Liver (tissue), 9 donors: ENCODE measurements around the gene ITGA6. TPM values are rescaled to one million over a fixed set of nuclear protein-coding genes. Genes with fewer than 3 reads are reported as not detected.

ENCODE experiments used
- DNase-seq: peaks from one replicate; pipeline ENCODE4 v3.0.0-alpha.2; 2017; ENCODE audit warnings: low spot score
- H3K27ac ChIP-seq, 2 donors: one replicate each; pipeline ENCODE4 v1.7.0; 2013; ENCODE audit warnings: inconsistent platforms in 2 of 2, low read length in 2 of 2, control low read depth in 1 of 2, low read depth in 1 of 2, mild to moderate bottlenecking in 1 of 2
- H3K27me3 ChIP-seq, 4 donors: one replicate each; pipeline versions ENCODE4 v1.6.1 to v1.7.0; 2013; ENCODE audit warnings: low read length in 3 of 4, inconsistent platforms in 1 of 4, mild to moderate bottlenecking in 1 of 4, moderate library complexity in 1 of 4; ENCODE audit not compliant: control insufficient read depth in 4 of 4, insufficient read depth in 4 of 4
- H3K36me3 ChIP-seq, 4 donors: one replicate each; pipeline versions ENCODE4 v1.6.1 to v1.7.0; 2013; ENCODE audit warnings: low read length in 3 of 4, mild to moderate bottlenecking in 3 of 4, low read depth in 1 of 4, moderate library complexity in 1 of 4; ENCODE audit not compliant: control insufficient read depth in 4 of 4, insufficient read depth in 3 of 4
- H3K4me1 ChIP-seq, 4 donors: one replicate each; pipeline versions ENCODE4 v1.6.1 to v1.7.0; 2013; ENCODE audit warnings: low read length in 3 of 4, mild to moderate bottlenecking in 3 of 4, moderate library complexity in 1 of 4; ENCODE audit not compliant: control insufficient read depth in 4 of 4, insufficient read depth in 4 of 4
- H3K4me3 ChIP-seq, 3 donors: one replicate each; pipeline versions ENCODE4 v1.6.1 to v1.7.0; 2013; ENCODE audit warnings: low read length in 3 of 3, control low read depth in 1 of 3, low read depth in 1 of 3, mild to moderate bottlenecking in 1 of 3
- H3K9ac ChIP-seq, 2 donors: one replicate each; pipeline ENCODE4 v1.7.0; 2013; ENCODE audit warnings: low read length in 2 of 2, mild to moderate bottlenecking in 2 of 2, moderate library complexity in 2 of 2, control low read depth in 1 of 2, low read depth in 1 of 2
- H3K9me3 ChIP-seq, 4 donors: one replicate each; pipeline versions ENCODE4 v1.6.1 to v1.7.0; 2013; ENCODE audit warnings: low read length in 3 of 4; ENCODE audit not compliant: control insufficient read depth in 4 of 4
- EGR1 ChIP-seq, 2 donors: IDR thresholded peaks; 2 replicates each; pipeline ENCODE4 v1.6.1; 2016 to 2018; ENCODE audit warnings: antibody characterized with exemption in 2 of 2, low read depth in 2 of 2
- FOXA1 ChIP-seq: IDR thresholded peaks from 2 replicates; pipeline ENCODE4 v1.6.1; 2016; ENCODE audit warnings: antibody characterized with exemption
- FOXA2 ChIP-seq: IDR thresholded peaks from 2 replicates; pipeline ENCODE4 v1.6.1; 2016; ENCODE audit warnings: antibody characterized with exemption
- GABPA ChIP-seq, 2 donors: IDR thresholded peaks in 1 of 2; conservative IDR thresholded peaks in 1 of 2; 2 replicates each; pipeline ENCODE4 v1.6.1; 2016; ENCODE audit warnings: antibody characterized with exemption in 2 of 2, mild to moderate bottlenecking in 1 of 2, moderate library complexity in 1 of 2
- HNF4A ChIP-seq, 2 donors: conservative IDR thresholded peaks; 2 replicates each; pipeline ENCODE4 v1.6.1; 2016; ENCODE audit warnings: antibody characterized with exemption in 2 of 2, mild to moderate bottlenecking in 2 of 2
- HNF4G ChIP-seq: IDR thresholded peaks from 2 replicates; pipeline ENCODE4 v1.6.1; 2016; ENCODE audit warnings: antibody characterized with exemption
- JUND ChIP-seq, 2 donors: IDR thresholded peaks; 2 replicates each; pipeline ENCODE4 v1.6.1; 2016; ENCODE audit warnings: antibody characterized with exemption in 2 of 2
- NR2F2 ChIP-seq: IDR thresholded peaks from 2 replicates; pipeline ENCODE4 v1.6.1; 2016; ENCODE audit warnings: antibody characterized with exemption
- RAD21 ChIP-seq, 2 donors: IDR thresholded peaks; 2 replicates each; pipeline ENCODE4 v1.6.1; 2016; ENCODE audit warnings: antibody characterized with exemption in 2 of 2, mild to moderate bottlenecking in 2 of 2
- RXRA ChIP-seq, 2 donors: IDR thresholded peaks; 2 replicates each; pipeline ENCODE4 v1.6.1; 2017 to 2018; ENCODE audit warnings: antibody characterized with exemption in 2 of 2, mild to moderate bottlenecking in 1 of 2
- SP1 ChIP-seq: IDR thresholded peaks from 2 replicates; pipeline ENCODE4 v1.6.1; 2018; ENCODE audit warnings: antibody characterized with exemption, mild to moderate bottlenecking
- TAF1 ChIP-seq: conservative IDR thresholded peaks from 2 replicates; pipeline ENCODE4 v1.6.1; 2016; ENCODE audit warnings: antibody characterized with exemption, mild to moderate bottlenecking
- YY1 ChIP-seq: IDR thresholded peaks from 2 replicates; pipeline ENCODE4 v1.6.1; 2016; ENCODE audit warnings: antibody characterized with exemption, mild to moderate bottlenecking
- WGBS: extraction: QIAGEN DNeasy Blood & Tissue Kit; methylation state at CpG from one replicate; pipeline ENCODE4 v1.1.7; 2013; 5-methylcytosine and 5-hydroxymethylcytosine counted together
- polyA plus RNA-seq, 2 donors: library from polyadenylated mRNA; stranded (reverse) in 1 of 2; unstranded in 1 of 2; fragments of 200-250 nt in 1 of 2; fragments of >200 nt in 1 of 2; fragmentation: Nextera tagmentation in 1 of 2; extraction: Ambion mirVana in 1 of 2; gene quantifications; one replicate each; pipeline versions ENCODE4 v1.2.1 to v1.2.3, GENCODE V29; 2013 to 2015
- total RNA-seq, 2 donors: library from RNA; depleted of rRNA; stranded (reverse); fragments of >200 nt; gene quantifications; one replicate each; pipeline ENCODE4 v1.2.3, GENCODE V29; 2014
- TF ChIP-seq, protein P1 (sequence below): IDR thresholded peaks from 2 replicates; pipeline ENCODE4 v1.6.1; 2016; ENCODE audit warnings: antibody characterized with exemption
- TF ChIP-seq, protein P2 (sequence below): IDR thresholded peaks from 2 replicates; pipeline ENCODE4 v1.6.1; 2016; ENCODE audit warnings: antibody characterized with exemption
- TF ChIP-seq, protein P3 (sequence below): IDR thresholded peaks from 2 replicates; pipeline ENCODE4 v1.6.1; 2016; ENCODE audit warnings: antibody characterized with exemption
- TF ChIP-seq, protein P4 (sequence below): IDR thresholded peaks from 2 replicates; pipeline ENCODE4 v1.6.1; 2016; ENCODE audit warnings: antibody characterized with exemption, mild to moderate bottlenecking
- TF ChIP-seq, protein P5 (sequence below): fragments of 150-350 bp; IDR thresholded peaks from 2 replicates; pipeline ENCODE4 v1.5.1; 2017; ENCODE audit warnings: improper control_type of control experiment, low read depth, low read length; ENCODE audit not compliant: missing input control
- donor health status: healthy.
- donor health status: healthy.
- donor health status: healthy.
- donor health status: healthy.
- donor health status: healthy.

The ITGA6 gene
- total and polyA plus RNA-seq, 4 donors = 5.8 to 21.6 (median 11.4) TPM

DNA sequence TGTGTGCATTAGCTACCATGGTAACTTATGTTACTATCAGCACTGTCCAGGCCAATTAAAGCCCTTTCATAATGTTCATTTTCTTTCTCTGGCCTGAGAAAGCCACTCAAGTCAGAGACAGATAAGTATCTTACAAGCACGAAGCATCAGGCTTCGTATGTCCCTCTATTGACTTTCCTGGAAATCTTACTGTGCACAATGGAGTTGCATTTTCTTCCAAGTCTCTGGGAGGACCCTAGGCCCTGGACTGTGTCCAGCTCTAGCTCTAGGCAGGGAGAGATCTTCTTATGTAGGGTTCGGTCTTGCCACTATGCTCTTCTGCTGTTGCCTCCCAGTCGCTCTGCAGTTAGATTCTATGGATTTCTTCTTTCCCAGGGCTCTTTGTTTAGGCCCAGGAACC lies 40.0 kb upstream of the ITGA6 start:
- TF ChIP-seq TAF1 = no peak
- no peak for TF ChIP-seq JUND (IDR thresholded peaks at IDR 0.05)
- no peak for TF ChIP-seq HNF4G
- no peak for TF ChIP-seq NR2F2
- TF ChIP-seq, protein P1, sequence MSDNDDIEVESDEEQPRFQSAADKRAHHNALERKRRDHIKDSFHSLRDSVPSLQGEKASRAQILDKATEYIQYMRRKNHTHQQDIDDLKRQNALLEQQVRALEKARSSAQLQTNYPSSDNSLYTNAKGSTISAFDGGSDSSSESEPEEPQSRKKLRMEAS = no peak
- TF ChIP-seq, protein P2, sequence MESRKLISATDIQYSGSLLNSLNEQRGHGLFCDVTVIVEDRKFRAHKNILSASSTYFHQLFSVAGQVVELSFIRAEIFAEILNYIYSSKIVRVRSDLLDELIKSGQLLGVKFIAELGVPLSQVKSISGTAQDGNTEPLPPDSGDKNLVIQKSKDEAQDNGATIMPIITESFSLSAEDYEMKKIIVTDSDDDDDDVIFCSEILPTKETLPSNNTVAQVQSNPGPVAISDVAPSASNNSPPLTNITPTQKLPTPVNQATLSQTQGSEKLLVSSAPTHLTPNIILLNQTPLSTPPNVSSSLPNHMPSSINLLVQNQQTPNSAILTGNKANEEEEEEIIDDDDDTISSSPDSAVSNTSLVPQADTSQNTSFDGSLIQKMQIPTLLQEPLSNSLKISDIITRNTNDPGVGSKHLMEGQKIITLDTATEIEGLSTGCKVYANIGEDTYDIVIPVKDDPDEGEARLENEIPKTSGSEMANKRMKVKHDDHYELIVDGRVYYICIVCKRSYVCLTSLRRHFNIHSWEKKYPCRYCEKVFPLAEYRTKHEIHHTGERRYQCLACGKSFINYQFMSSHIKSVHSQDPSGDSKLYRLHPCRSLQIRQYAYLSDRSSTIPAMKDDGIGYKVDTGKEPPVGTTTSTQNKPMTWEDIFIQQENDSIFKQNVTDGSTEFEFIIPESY = no peak
- TF ChIP-seq GABPA (IDR thresholded peaks at IDR 0.05 in 1 of 2, conservative IDR thresholded peaks at IDR 0.05 in 1 of 2) = no peak
- TF ChIP-seq, protein P3, sequence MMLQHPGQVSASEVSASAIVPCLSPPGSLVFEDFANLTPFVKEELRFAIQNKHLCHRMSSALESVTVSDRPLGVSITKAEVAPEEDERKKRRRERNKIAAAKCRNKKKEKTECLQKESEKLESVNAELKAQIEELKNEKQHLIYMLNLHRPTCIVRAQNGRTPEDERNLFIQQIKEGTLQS = no peak
- TF ChIP-seq, protein P4, sequence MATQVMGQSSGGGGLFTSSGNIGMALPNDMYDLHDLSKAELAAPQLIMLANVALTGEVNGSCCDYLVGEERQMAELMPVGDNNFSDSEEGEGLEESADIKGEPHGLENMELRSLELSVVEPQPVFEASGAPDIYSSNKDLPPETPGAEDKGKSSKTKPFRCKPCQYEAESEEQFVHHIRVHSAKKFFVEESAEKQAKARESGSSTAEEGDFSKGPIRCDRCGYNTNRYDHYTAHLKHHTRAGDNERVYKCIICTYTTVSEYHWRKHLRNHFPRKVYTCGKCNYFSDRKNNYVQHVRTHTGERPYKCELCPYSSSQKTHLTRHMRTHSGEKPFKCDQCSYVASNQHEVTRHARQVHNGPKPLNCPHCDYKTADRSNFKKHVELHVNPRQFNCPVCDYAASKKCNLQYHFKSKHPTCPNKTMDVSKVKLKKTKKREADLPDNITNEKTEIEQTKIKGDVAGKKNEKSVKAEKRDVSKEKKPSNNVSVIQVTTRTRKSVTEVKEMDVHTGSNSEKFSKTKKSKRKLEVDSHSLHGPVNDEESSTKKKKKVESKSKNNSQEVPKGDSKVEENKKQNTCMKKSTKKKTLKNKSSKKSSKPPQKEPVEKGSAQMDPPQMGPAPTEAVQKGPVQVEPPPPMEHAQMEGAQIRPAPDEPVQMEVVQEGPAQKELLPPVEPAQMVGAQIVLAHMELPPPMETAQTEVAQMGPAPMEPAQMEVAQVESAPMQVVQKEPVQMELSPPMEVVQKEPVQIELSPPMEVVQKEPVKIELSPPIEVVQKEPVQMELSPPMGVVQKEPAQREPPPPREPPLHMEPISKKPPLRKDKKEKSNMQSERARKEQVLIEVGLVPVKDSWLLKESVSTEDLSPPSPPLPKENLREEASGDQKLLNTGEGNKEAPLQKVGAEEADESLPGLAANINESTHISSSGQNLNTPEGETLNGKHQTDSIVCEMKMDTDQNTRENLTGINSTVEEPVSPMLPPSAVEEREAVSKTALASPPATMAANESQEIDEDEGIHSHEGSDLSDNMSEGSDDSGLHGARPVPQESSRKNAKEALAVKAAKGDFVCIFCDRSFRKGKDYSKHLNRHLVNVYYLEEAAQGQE = no peak
- no peak for TF ChIP-seq HNF4A (conservative IDR thresholded peaks at IDR 0.05)
- TF ChIP-seq EGR1 (IDR thresholded peaks at IDR 0.05; ENCODE audit: low read depth in 2 of 2) = no peak
- TF ChIP-seq, protein P5, sequence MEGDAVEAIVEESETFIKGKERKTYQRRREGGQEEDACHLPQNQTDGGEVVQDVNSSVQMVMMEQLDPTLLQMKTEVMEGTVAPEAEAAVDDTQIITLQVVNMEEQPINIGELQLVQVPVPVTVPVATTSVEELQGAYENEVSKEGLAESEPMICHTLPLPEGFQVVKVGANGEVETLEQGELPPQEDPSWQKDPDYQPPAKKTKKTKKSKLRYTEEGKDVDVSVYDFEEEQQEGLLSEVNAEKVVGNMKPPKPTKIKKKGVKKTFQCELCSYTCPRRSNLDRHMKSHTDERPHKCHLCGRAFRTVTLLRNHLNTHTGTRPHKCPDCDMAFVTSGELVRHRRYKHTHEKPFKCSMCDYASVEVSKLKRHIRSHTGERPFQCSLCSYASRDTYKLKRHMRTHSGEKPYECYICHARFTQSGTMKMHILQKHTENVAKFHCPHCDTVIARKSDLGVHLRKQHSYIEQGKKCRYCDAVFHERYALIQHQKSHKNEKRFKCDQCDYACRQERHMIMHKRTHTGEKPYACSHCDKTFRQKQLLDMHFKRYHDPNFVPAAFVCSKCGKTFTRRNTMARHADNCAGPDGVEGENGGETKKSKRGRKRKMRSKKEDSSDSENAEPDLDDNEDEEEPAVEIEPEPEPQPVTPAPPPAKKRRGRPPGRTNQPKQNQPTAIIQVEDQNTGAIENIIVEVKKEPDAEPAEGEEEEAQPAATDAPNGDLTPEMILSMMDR = no peak
- no peak for TF ChIP-seq RXRA (IDR thresholded peaks at IDR 0.05)
- H3K9ac ChIP-seq = no peak overlapping the region
- H3K9me3 ChIP-seq = no peaks in the 10 kb centered on the region
- H3K4me3 ChIP-seq = no peak overlapping the region
- H3K4me1 ChIP-seq = peaks cover 0 to 6% (median 1%) of the 10 kb centered on the region in 4 donors
- no peaks in the 10 kb centered on the region for H3K27me3 ChIP-seq
- WGBS = 82% methylated on average over 4 of the region's 4 CpGs
- no peak overlapping the region for H3K27ac ChIP-seq
- no peaks in the 10 kb centered on the region for H3K36me3 ChIP-seq
- DNase-seq = no peak

DNA sequence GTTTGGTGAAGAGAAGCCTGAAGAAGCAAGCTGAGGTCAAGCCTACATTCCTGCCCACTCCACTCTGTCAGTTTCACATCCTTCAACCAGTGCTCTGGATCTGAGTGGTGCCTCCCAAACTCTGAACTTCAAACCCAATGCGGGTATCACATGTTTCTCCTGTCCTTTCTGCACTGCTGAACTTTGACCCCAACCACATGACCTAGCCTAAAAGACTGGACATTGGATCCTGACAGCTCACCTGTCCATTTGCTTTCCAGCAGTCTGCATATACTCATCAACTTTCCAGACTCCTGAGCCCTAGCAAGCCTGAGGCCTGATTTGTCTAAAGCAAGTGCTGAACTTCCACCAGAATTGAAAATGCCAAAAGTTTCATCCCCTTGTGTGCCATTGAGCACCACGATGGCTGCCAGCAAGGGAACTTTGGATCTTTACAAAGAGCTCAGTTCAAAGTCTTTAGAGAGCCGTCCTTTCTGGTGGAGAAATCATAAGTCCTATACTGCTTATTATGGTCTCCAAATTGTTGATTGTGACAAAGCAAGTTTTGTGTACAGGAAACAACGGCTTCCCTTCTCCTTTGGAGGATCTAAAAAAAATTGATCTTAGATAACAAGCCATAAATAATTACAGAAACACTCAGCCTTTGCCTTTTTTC lies 37.6 kb upstream of the ITGA6 start:
- H3K9me3 ChIP-seq = no peaks in the 10 kb centered on the region
- peaks cover 0 to 6% (median 1%) of the 10 kb centered on the region in 4 donors for H3K4me1 ChIP-seq
- no peak for DNase-seq
- H3K4me3 ChIP-seq = no peak overlapping the region
- H3K9ac ChIP-seq = no peak overlapping the region
- no peaks in the 10 kb centered on the region for H3K36me3 ChIP-seq
- 33% methylated on average over 4 of the region's 4 CpGs for WGBS
- no peaks in the 10 kb centered on the region for H3K27me3 ChIP-seq
- no peak overlapping the region for H3K27ac ChIP-seq
- peak; percentile 69 to 72 for TF ChIP-seq RXRA (IDR thresholded peaks at IDR 0.05)
- TF ChIP-seq HNF4A (conservative IDR thresholded peaks at IDR 0.05) = peak; percentile 86 to 92
- TF ChIP-seq SP1 = peak; percentile 74
- TF ChIP-seq, protein P5 = no peak
- no peak for TF ChIP-seq FOXA2
- TF ChIP-seq, protein P3 = no peak
- TF ChIP-seq FOXA1 = no peak
- no peak for TF ChIP-seq GABPA (IDR thresholded peaks at IDR 0.05 in 1 of 2, conservative IDR thresholded peaks at IDR 0.05 in 1 of 2)
- TF ChIP-seq, protein P1 = peak; percentile 60
- TF ChIP-seq, protein P2 = no peak
- peak; percentile 62 for TF ChIP-seq YY1
- TF ChIP-seq RAD21 (IDR thresholded peaks at IDR 0.05) = no peak
- peak; percentile 80 for TF ChIP-seq HNF4G
